HG02678 (cell line): ENCODE results near the gene CELF2.

ENCODE experiments used
- ATAC-seq: cut with Tn5 transposase; IDR thresholded peaks from one replicate; pipeline ENCODE4 v1.9.1; 2021; ENCODE audit warnings: mild to moderate bottlenecking, moderate library complexity; ENCODE audit not compliant: unreplicated experiment

CELF2 gene

GRCh38 chr10:11213137-11213536, 195.5 kb downstream of the CELF2 start:
- ATAC-seq, result no peak

- ATAC-seq, result no peak
Measured at GRCh38 chr10:11214407-11214806, 196.7 kb downstream of the CELF2 start.

GRCh38 chr10:11215471-11215870, 197.8 kb downstream of the CELF2 start:
- ATAC-seq, result no peak

- ATAC-seq, result no peak
Measured at GRCh38 chr10:11217521-11217920, 199.8 kb downstream of the CELF2 start.

GRCh38 chr10:11218395-11218794, 200.7 kb downstream of the CELF2 start:
- no peak for ATAC-seq

GRCh38 chr10:11219431-11219830, 201.8 kb downstream of the CELF2 start:
- no peak for ATAC-seq

- ATAC-seq, result no peak
Measured at GRCh38 chr10:11223081-11223480, 205.4 kb downstream of the CELF2 start.

- no peak for ATAC-seq
Measured at GRCh38 chr10:11223507-11224140, 206.0 kb downstream of the CELF2 start.

GRCh38 chr10:11224321-11224720, 206.6 kb downstream of the CELF2 start:
- no peak for ATAC-seq

- no peak for ATAC-seq
Measured at GRCh38 chr10:11224792-11225416, 207.2 kb downstream of the CELF2 start.

- ATAC-seq, result peak; percentile 47
Measured at GRCh38 chr10:11225935-11226334, 208.3 kb downstream of the CELF2 start.

GRCh38 chr10:11227103-11227502, 209.4 kb downstream of the CELF2 start:
- peak; percentile 49 for ATAC-seq

GRCh38 chr10:11229893-11230292, 212.2 kb downstream of the CELF2 start:
- ATAC-seq, result no peak

- no peak for ATAC-seq
Measured at GRCh38 chr10:11230498-11231167, 213.0 kb downstream of the CELF2 start.

GRCh38 chr10:11231285-11231684, 213.6 kb downstream of the CELF2 start:
- no peak for ATAC-seq

GRCh38 chr10:11232222-11232961, 214.7 kb downstream of the CELF2 start:
- no peak for ATAC-seq

GRCh38 chr10:11234857-11235531, 217.3 kb downstream of the CELF2 start:
- no peak for ATAC-seq

GRCh38 chr10:11235771-11236170, 218.1 kb downstream of the CELF2 start:
- no peak for ATAC-seq

- peak; percentile 73 for ATAC-seq
Measured at GRCh38 chr10:11236234-11236633, 218.6 kb downstream of the CELF2 start.

- ATAC-seq, result no peak
Measured at GRCh38 chr10:11237571-11237970, 219.9 kb downstream of the CELF2 start.

GRCh38 chr10:11238893-11239292, 221.2 kb downstream of the CELF2 start:
- ATAC-seq, result no peak
